Urothelium cell line (cell line): ENCODE measurements around the gene VENTX.
"Not testable (repeated sequence)": the region's sequence is repeated elsewhere in the genome, so short reads cannot be mapped to it uniquely, and the experiment has no call there.

Experiments used
- DNase-seq: peaks from one replicate; pipeline ENCODE4 v3.0.0; 2011; ENCODE audit warnings: low spot score, mixed read lengths
- FAIRE-seq: peaks from 2 replicates; lab custom pipeline; 2011; peaks lifted over from hg19 to GRCh38; lab: Jason Lieb, UNC

The VENTX gene

DNA sequence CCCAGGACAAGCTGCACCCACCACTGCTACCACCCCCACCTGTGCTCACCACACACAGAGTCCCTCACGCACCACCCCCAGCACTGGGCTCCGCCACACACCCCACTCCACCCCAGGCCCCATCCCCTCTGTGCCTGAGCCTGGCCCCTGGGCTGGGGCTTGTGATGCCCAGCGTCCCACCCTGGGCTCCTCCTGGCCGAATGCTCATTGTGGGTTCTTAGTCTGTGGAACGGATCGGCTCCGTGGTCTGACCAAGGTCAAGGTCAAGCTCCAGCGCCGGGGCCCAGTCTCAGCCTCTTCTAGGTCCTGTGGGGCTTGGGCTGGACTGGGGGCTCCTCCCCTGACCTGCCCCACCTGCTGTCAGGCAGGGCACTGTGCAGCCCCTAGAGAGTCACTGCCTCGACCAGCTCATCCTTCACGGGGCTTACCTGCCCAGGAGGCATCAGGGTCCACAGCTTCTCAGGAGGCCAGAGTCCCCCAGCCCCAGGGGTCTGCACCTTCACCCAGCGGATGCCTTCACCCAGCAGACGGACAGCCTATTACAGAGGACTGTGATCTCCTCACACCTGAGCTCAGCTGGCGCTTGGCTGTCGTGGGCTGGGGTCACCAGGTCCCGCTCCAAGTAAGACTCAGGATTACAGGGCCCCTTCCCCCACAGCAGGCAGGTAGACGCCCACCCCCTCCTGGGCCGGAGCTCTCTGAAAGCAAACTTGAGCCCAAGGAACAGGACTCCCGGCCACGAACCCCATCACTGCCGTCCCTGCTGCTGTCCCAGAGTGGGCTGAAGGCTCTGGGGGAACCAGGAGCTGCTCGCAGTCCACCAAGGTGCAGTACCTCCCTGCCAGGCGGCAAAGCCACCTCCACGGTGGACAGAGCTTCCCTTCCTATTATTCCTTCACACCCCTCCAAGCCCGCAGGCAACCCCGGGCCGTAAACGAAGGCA, 22.9 kb upstream of the VENTX start:
- DNase-seq, result no peak
- FAIRE-seq, result no peak

DNA sequence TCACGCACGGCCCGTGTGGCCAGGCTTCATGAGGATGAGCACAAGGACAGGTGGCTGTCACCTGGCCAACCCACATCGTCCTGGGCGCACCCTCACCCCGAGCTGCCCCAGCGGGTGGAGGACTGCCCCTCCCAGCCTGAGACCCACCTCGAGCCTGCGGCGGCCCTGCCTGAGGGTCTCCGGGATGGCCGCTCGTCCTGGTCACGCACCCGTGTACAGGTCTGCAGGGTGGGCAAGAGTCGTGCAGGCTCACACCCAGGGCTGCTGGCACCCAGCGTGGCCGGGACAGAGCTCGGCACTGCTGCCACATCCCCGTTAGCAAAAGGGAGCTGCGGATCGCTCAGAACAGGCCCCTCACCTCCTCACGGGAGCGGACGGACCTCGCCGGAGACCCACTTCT, 22.1 kb upstream of the VENTX start:
- no peak for DNase-seq
- no peak for FAIRE-seq

DNA sequence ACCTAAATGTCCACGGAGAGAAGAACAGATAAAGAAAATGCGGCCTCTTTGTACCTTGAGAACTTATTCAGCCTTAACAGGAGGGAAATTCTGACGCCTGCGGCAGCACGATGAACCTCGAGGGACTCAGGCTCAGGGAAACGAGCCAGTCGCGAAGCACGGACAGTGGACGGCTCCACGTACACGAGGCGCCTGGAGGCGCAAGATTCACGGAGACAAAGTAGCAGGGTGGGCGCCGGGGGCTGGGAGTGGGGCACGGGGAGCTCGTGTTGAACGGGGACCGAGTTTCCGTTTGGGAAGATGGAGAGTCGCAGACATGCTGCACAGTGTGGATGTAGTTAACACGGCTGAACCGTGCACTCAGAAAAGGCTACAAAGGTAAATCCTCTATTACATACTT, 20.9 kb upstream of the VENTX start:
- no peak for DNase-seq
- no peak for FAIRE-seq

DNA sequence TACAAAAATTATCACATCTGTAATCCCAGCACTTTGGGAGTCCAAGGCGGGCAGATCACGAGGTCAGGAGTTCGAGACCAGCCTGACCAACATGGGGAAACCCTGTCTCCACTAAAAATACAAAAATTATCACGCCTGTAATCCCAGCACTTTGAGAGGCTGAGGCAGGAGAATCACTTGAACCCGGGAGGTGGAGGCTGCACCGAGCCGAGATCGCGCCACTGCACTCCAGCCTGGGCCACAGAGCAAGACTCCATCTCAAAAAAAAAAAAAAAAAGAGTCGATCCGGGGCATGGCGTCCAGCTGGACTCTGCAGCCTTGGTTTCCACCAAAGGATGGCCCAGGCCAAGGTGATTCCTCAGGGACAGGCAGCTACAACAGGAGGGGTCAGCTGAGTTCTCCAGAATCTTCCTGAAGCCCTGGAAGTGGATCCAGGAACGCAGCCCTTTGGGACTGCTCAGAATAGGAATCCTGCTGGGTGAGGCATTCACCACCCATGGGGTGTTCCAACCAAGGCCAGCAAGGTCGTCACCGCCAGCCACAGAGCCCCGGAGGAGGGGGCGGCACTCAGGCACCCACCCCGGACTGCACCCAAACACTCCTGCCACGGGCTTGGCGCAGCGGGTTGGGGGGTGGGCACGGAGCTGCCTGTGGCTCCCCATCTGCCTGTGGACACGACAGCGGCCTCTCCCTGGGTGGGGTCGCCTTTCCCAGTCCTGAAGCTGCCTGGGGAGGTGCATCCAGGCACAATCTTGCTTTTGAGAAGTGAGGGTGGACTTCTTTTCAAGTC, 19.7 kb upstream of the VENTX start:
- FAIRE-seq (no peak), DNase-seq (no peak)

DNA sequence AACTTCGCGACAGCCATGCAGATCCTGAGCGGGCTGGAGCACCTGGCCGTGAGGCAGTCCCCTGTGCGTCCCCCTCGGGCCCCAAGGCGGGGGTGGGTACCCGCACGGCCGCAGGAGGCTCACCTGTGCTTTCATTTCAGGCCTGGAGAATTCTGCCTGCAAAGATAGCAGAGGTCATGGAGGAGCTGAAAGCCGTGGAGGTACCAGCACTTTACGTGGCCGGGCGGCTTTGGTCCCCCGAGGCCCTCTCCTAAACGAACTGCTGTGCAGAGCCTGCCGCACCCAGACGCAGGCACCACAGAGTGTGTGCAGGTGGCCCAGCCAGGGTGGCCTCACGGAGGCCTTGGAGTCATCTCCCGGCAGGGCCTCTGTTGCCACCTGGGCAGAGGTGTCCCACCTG, 18.8 kb upstream of the VENTX start:
- FAIRE-seq (no peak), DNase-seq (no peak)

DNA sequence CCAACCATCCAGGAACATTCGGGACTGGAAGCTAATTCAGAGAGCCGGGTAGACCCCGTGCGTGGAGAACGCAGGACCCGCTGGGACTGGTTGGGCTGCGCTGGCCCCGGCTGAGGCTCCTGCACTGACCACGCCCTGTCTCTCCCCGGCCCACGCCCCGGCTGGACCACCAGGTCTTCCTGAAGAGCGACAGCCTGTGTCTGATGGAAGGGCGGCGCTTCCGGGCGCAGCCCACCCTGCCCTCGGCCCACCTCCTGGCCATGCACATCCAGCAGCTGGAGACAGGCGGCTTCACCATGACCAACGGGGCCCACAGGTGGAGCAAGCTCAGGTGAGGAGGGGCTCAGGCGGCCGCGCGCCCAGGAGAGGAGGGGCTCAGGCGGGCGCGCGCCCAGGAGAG, 17.9 kb upstream of the VENTX start:
- FAIRE-seq, result no peak
- no peak for DNase-seq

DNA sequence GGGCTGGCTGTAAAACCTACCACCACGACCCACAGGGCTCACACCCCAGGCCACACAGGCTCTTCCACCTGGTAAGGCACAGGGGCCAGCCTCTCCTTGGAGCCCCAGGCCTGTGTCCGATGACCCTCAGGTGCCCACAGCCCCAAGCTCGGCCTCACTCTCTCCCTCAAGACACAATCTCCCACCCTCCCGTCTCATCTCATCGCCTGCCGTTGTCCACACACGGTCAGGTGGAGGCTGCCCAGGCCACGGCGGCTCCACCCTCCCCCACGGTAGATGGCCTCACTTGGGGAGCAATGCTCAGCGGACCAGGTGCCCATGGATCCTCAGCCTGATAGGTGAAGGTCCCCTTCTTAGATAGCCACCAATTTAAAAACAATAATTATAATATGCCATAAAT, 16.3 kb upstream of the VENTX start:
- no peak for DNase-seq
- FAIRE-seq, result no peak

DNA sequence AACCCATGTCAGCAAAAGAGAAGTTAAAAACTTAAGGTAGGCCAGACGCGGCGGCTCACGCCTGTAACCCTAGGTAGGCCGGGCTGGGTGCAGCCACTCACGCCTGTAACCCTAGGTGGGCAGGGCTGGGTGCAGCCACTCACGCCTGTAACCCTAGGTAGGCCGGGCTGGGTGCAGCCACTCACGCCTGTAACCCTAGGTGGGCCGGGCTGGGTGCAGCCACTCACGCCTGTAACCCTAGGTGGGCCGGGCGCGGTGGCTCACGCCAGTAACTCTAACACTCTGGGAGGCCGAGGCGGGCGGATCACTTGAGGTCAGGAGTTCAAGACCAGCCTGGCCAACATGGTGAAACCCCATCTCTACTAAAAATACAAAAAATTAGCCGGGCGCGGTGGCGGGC, 15.9 kb upstream of the VENTX start:
- not testable (repeated sequence) for DNase-seq, FAIRE-seq

DNA sequence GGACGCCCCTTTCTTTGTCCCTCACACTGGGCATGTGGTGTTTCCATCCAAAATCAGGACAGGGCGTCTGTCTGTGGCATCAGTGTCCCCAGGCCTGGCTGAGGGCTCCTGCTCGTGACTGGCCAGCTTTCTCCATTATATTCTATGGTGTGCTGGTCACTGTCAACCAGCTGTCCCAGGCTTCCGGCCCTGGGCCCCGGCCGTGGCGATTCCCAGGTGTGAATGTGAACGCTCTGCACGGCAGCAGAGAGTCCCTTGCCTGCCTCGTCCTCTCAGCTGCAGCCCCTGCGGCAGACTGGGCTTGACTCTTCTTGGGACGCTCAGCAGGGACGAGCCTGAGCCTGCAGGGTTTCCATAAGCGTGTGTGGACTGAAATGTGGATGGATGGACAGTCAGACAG, 13.6 kb upstream of the VENTX start:
- DNase-seq, result no peak

DNA sequence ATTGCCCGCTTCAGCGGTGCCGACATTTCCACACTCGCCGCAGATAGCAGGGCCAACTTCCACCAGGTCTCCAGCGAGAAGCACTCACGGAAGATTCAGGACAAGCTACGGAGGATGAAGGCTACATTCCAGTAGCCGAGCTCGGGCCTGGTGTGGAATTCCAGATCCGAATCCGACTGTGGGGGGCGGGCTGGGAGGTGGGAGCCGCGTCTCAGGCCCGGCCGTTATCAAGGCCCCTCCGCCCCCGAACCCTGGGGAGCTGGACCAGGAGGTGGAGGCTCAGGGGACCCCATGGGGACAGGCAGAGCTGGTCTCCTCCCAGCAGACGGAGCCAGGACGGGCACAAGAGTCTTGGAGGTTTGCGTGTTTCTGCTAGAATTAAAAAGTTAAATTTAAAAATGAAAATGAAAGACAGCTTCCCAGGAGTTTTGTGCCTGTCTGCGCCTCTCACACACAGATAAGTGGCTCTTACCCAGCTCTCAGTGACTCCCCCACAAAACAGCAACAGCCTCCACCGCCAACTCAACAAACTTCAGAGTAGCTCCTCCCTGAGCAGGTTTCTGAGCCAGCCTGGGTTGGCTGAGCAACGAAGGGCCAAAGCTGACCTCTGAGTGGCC, 12.8 kb upstream of the VENTX start:
- DNase-seq (no peak), FAIRE-seq (no peak)

More for the DNA sequence above, 13.6 kb upstream of the VENTX start:
- FAIRE-seq, result no peak

DNA sequence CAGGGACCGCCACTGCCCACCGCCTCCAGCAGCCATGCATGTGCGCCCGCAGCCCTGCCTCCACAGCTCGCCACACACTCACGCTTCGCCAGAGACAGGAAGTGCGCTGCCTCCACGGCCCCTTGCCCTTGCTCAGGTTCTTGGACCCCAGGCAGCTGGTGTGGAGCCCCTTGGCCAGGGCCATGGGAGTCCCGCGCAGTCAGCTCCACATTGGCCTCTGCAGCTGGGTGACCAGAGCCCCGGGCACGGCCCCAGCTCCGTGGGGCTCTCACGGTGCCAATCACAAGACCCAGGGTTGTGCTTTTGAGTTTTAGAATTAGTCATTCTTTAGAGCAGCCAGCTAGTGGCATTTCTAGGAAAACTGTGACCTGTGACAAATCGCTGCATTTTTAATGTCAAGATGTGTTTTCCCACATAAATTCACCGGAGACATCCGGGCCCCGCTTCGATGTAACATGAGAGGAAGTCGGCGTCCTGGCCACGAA, 11.9 kb upstream of the VENTX start:
- DNase-seq (no peak), FAIRE-seq (no peak)

DNA sequence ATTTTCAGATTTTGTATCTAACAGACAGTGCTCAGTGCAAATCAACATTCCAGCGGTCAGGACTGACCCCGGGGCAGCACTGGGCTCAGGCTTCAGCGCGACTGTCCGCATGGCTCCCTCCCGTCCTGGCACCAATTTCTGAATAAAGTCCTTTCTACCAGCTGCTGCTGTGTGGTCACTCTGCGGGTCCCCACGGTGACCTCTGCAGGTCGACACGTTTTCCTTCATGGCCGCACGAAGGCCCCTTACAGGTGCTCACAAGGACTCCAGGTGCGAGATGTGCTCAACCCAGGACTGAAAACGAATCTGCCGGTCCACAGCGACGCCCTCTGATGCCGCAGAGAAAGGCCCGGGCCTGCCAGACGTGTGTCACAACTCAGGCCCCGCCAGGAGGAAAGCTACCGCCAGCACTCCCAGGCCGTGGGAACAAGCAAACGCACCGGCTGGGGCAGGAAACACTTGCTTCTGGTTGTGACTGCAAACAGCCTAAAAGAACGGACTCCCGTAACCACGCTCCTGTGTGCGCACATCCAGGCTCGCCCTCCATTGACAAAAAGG, 11.3 kb upstream of the VENTX start:
- DNase-seq (no peak), FAIRE-seq (no peak)

DNA sequence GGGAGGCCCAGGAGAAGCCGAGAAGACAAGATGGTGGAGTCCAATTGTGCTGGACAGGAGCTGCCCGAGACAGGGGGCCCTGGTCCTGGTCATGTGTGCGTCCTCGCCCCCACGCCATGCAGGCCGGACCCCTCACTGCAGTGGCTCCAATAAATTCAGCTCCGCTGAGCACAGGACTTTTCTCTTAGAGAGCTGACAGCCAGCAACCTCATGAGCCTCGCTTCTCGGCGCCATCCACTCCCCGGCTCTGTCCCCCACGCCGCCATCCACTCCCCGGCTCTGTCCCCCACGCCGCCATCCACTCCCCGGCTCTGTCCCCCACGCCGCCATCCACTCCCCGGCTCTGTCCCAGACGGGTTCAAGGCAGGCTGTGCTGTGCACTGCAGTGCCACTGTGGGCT, 10.4 kb upstream of the VENTX start:
- FAIRE-seq, result no peak

DNA sequence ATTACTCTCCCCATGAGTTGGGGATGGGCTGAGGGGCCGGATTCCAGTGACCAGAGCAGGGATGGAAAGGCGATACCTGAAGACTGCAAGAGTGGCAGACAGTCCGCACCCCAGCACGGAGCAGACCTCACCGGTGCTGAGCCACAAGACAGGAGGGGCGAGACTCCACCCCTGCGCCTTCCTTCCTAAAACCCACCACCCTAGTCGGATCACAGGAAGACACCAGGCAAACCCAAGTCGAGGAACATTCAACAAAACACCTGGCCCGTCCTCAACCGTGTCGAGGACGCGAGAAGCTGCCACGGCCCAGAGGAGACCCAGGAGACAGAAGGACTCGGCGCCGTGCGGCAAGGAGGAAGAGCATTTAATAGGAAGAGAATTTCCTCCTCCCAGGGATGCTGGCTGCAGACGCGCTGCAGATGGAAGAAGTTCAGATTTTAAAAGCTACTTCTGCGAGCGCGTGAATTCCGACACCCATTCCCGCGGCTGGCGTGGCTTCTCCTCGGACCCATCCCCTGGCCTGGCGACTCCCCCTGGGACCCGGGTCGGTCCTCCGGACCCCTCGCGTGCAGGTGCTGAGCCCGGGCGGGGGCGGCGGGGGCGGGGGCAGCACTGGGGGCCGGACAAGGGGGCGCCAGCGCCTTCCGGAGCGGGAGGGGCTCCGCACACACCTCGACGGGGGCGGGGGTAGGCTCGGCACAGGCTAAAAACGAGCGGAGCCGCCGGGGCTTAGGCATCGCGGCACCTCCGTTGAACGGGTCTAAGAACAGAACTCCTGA, 8.2 kb upstream of the VENTX start:
- DNase-seq, result no peak
- FAIRE-seq, result no peak

More for the DNA sequence above, 10.4 kb upstream of the VENTX start:
- DNase-seq, result no peak

DNA sequence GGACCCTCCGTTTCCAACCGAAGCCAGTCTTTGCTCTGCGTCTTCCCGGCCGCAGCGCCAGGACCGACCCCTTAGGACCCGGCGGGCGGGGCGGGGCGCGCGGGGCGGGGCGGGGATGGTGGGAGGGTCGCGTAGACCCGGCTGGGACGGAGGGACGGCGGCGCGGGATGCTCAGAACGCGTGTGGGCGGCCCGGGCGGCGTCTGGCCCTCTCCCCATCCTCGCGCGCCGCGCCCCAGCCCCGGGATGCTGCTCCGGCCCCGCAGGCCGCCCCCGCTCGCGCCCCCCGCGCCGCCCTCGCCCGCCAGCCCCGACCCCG, 7.7 kb upstream of the VENTX start, which contains the start of gene UTF1:
TSS of gene UTF1 (plus strand) at position 174 of the 318 bp plus-strand sequence. CDS start at position 246, 72 bp downstream.
- no peak for DNase-seq

DNA sequence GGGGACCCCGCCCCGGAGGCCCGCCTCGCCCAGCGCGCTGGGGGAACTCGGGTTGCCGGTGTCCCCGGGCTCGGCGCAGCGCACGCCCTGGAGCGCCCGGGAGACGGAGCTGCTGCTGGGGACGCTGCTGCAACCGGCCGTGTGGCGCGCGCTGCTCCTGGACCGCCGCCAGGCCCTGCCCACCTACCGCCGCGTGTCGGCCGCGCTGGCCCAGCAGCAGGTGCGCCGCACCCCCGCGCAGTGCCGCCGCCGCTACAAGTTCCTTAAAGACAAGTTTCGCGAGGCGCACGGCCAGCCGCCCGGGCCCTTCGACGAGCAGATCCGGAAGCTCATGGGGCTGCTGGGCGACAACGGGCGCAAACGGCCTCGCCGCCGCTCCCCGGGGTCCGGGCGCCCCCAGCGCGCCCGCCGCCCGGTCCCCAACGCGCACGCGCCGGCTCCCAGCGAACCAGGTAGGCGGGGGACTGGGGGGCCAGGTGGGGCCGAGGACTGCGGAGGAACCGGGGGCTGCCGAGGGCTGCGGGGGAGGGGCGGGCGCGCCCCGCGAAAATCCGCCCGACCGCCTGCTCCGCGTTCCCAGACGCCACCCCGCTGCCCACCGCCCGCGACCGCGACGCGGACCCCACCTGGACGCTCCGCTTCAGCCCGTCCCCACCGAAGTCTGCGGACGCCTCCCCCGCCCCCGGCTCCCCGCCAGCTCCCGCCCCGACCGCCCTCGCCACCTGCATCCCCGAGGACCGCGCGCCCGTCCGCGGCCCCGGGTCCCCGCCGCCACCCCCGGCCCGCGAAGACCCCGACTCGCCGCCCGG, 7.1 kb upstream of the VENTX start:
- FAIRE-seq (no peak), DNase-seq (no peak)

More for the DNA sequence above, 7.7 kb upstream of the VENTX start, which contains the start of gene UTF1:
- no peak for FAIRE-seq

DNA sequence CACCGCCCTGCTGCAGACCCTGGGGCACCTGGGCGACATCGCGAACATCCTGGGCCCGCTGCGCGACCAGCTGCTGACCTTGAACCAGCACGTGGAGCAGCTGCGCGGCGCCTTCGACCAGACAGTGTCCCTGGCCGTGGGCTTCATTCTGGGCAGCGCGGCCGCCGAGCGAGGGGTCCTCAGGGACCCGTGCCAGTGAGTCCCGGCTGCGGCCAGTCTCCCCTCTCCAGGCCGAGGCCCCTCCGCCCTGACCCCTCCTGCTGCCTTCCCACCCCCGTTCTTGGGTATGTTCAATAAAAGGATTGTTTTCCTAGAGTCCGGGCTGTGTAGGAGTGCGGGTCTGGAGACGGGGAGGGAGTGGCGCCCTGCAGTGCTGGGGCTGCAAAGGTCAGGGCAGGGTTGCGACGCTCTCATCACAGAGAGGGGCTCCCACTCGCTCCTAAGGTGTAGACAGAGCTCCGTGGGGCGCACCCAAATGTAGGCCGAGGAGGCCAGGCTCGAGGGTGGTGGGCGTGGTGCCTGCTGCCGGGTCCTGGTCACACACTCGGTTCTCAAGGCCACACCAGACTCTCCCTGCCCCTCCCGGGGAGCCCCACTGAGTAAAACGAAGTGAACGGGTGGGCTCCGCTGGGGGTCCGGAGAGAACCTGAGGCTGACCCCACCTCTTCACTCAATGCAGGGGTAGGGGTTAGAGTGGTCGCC, 6.3 kb upstream of the VENTX start:
- DNase-seq (no peak), FAIRE-seq (no peak)

DNA sequence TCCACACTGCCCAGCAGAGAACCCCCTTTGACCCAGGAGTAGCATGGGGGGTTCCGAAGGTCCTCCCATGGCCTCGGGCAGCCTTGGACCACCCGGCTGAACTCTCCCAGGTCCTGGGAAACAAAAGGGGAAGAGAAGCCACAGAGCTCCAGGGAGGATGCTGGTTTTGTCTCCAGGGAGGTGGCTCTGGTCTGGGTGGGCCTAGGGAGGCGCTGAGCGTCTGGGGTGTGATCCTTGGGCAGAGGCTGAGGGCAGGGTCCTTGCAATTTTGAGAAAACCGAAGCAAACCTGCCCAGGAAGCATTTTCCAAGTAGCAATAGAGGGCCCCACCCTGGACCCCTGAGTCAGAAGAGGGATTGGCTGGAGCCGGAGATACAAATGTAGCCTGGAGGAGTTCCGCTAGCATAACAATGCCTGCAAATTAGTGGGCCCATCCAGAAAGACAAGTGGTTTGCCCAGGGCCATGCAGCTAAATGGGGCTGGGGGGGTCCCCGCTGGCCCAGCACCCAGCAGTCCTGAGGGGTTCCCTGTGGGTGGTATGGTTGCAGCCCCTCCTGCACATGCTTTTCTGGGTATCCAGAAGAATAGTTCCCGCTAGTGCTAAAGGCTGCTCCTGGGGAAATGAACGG, 5.6 kb upstream of the VENTX start:
- FAIRE-seq (no peak), DNase-seq (no peak)
